Adrenal gland (tissue), 5 donors: Measurements from ENCODE around the gene KATNB1.

Experiments used
- CTCF ChIP-seq, 6 experiments: fragments of 450-650 bp in 4 of 6; fragments of 200-600 bp in 2 of 6; sonication (generic) in 1 of 6; IDR thresholded peaks; 1 replicate in 5 of 6; 2 replicates in 1 of 6; pipeline versions ENCODE4 v1.5.1 to v1.8.0; 2016 to 2021; ENCODE audit warnings: antibody characterized with exemption in 6 of 6, mild to moderate bottlenecking in 2 of 6, moderate library complexity in 1 of 6
- POLR2A ChIP-seq, 2 donors: fragments of 450-650 bp; IDR thresholded peaks; one replicate each; pipeline ENCODE4 v1.6.1; 2017; ENCODE audit warnings: antibody characterized with exemption in 2 of 2, mild to moderate bottlenecking in 2 of 2, moderate library complexity in 1 of 2
- donor health status: DM: no; HTN: no; CAD: no.

GRCh38 chr16:57740423-57741071, 5.0 kb downstream of the KATNB1 start:
- TF ChIP-seq CTCF (IDR thresholded peaks at IDR 0.05), result no peak
- no peak for TF ChIP-seq POLR2A (IDR thresholded peaks at IDR 0.05)
